ENCODE measurements around the gene GAPVD1.
"Not testable (repeated sequence)": the region's sequence is repeated elsewhere in the genome, so short reads cannot be mapped to it uniquely, and the experiment has no call there.

GAPVD1 gene, protein sequence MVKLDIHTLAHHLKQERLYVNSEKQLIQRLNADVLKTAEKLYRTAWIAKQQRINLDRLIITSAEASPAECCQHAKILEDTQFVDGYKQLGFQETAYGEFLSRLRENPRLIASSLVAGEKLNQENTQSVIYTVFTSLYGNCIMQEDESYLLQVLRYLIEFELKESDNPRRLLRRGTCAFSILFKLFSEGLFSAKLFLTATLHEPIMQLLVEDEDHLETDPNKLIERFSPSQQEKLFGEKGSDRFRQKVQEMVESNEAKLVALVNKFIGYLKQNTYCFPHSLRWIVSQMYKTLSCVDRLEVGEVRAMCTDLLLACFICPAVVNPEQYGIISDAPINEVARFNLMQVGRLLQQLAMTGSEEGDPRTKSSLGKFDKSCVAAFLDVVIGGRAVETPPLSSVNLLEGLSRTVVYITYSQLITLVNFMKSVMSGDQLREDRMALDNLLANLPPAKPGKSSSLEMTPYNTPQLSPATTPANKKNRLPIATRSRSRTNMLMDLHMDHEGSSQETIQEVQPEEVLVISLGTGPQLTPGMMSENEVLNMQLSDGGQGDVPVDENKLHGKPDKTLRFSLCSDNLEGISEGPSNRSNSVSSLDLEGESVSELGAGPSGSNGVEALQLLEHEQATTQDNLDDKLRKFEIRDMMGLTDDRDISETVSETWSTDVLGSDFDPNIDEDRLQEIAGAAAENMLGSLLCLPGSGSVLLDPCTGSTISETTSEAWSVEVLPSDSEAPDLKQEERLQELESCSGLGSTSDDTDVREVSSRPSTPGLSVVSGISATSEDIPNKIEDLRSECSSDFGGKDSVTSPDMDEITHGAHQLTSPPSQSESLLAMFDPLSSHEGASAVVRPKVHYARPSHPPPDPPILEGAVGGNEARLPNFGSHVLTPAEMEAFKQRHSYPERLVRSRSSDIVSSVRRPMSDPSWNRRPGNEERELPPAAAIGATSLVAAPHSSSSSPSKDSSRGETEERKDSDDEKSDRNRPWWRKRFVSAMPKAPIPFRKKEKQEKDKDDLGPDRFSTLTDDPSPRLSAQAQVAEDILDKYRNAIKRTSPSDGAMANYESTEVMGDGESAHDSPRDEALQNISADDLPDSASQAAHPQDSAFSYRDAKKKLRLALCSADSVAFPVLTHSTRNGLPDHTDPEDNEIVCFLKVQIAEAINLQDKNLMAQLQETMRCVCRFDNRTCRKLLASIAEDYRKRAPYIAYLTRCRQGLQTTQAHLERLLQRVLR (N-terminal part only)

DNA sequence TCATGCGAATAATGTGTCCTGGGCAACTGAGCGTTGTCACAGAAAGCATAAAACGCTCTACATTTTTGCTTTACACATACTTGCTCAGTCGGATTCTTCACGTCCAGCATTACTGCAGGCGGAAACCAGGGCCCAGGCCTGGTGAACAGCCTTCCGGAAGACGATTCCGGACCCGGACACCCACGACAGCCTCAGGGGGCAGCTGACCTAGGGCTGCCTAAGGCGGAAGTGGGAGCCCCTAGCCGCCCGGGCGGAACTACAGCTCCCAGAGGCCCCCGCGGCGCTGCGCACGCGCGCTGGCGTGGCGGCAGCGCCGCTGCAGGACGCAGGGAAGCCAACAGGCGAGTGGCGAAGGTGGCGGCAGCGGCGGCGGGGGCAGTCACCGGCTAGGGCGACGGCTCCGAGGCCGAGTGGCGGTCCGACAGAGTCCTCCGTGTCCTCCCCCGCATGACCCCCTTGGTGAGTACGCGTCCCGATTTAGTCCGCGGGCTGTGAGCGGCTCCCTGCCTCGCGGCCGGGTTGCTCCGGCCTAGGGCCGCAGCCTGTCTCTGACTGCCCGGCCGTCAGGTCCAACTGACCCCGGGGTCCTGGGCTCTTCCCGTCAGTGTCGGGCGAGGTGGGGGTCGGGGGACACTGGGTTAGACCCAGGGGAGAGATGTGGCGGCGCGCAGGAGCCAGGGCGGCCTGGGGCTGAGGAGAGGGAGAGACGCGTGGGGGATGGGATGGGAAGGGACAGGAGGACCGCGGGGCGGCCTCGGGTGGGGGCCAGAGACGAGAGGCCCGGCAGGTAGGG is at the start of gene GAPVD1:
Gene GAPVD1, plus strand, starts transcription at position 326 of the 793 bp plus-strand sequence. CDS start 37,096 bp downstream, outside the sequence.
- peak; percentile 96 for DNase-seq

DNA sequence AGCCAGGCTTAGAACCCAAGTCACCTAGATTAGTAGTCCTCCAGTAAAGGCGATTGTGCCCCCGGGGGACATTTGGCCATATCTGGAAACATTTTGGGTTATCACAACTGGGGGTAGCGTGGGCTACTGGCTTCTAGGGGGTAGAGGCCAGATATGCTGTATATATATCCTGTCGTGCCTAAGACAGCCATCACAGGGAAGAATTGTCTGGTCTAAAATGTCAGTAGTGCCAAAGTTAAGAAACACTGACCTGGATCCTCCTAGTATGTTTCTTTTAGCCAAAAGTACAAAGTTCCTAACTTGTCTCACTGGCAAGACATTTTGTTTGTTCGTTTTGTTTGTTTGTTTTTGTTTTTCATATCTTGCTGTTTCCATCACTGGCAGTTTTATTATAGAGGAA is 47.4 kb upstream of the GAPVD1 start:
- DNase-seq: no peak

DNA sequence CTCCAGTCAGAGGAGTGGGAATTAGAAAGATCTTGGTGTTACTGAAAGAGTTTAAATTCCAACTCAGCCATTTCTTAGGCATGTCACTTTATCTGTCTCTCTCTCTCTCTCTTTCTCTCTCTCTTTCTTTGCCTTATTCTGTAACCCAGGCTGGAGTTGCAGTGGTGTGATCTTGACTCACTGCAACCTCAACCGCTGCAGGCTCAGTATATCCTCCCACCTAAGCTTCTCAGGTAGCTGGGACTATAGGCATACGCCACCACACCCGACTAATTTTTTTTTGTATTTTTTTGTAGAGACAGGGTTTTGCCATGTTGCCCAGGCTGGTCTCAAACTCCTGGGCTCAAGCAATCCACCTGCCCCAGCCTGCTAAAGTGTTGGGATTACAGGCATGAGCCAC is 43.0 kb upstream of the GAPVD1 start:
- no peak for DNase-seq

DNA sequence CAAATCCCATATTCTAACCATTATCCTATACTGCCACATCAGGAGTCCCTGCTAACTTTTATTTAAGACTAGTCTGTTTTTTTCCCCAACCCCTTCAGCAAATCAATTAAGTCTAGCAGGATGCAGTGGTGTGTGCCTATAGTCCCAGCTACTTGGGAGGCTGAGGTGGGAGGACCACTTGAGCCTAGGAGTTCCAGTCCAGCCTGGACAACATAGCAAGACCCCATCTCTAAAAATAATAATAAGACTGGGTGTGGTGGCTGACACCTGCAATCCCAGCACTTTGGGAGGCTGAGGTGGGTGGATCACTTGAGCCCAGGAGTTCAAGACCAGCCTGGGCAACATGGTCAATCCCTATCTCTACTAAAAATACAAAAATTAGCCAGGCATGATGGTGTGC is 36.8 kb upstream of the GAPVD1 start:
- not testable (repeated sequence) for DNase-seq

DNA sequence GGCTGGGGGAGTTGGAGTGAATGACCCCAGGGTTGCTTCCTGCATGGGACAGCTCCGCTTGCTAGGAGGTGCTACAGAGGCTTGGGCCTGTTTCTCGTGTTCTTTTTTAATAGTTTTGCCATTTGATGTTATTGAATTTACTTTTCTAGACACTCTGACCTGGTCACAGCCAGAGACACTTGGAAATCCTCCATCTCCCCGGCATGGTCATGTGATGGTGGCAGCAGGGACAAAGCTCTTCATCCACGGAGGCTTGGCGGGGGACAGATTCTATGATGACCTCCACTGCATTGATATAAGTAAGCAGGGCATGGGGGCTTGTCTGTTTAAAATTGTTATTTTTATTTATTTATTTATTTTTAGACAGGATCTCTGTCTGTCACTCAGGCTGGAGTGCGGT is 33.9 kb upstream of the GAPVD1 start:
- DNase-seq: no peak

DNA sequence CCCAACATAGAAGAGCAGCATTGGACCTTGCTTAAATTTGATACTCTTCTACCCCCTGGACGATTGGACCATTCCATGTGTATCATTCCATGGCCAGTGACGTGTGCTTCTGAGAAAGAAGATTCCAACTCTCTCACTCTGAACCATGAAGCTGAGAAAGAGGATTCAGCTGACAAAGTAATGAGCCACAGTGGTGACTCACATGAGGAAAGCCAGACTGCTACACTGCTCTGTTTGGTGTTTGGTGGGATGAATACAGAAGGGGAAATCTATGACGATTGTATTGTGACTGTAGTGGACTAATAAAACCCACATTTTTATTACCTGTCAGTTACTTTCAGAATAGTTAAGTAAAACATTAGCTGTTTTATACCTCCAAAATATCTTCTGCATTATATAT is 27.9 kb upstream of the GAPVD1 start:
- no peak for DNase-seq

DNA sequence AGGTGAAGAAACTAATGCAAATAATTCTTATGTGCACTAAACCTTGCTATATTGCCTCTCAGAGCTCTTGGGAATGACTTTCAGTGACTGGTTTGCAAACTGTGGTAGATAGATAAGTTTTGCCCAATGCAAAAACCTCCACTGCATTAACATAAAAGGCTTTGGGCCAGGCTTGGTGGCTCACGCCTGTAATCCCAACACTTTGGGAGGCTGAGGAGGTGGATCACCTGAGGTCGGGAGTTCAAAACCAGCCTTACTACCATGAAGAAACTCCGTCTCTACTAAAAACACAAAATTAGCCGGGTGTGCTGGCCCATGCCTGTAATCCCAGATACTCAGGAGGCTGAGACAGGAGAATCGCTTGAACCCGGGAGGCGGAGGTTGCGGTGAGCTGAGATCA is 27.5 kb upstream of the GAPVD1 start:
- not testable (repeated sequence) for DNase-seq

DNA sequence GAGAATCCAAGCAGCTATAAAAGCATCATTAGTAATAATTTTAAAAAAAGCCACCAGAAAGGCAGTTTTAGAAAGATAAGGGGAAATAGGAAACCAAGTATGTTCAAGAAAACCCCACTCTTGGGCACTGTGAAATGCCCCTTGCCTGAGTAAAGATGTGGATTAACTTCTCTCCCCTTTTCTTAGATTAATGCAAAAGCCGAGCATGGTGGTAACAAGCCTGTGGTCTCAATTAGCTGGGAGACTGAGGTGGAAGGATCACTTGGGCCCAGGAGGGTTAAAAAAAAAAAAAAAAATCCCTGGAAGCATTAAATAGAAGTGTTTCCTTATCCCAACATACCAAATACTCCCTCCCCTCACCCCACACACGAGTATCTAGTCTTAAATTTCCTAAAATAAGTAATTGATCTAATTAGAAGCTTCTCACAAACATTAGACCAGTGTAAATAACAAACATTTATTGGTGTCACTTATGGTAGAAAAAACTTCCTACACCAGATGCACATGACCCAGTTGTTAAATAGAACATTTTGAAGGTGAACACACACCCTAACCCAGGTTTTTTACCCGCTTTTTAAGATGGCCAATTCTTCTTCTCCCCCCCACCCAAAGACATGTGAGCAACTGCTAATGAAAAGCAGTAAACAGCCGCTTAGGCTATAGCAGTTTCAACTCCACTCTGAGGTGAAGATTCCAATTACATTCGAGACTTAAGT is 25.7 kb upstream of the GAPVD1 start:
- no peak for DNase-seq

DNA sequence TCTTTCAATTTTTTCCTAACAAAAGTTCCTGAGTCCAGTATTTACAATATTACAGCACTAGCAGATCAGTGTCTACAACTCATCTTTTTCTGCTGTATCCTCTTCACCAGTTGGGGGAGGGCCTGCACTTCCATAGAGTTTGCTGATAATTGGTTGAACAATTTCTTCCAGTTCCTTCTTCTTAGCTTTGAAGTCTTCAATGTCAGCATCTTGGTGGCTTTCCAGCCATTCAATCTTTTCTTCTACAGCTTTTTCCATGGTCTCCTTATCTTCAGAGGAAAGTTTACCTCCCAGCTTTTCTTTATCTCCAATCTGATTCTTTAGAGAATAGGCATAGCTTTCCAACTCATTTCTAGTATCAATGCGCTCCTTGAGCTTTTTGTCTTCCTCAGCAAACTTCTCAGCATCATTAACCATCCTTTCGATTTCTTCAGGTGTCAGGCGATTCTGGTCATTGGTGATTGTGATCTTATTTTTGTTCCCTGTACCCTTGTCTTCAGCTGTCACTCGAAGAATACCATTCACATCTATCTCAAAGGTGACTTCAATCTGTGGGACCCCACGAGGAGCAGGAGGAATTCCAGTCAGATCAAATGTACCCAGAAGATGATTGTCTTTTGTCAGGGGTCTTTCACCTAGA is 25.0 kb upstream of the GAPVD1 start:
- DNase-seq: not testable (repeated sequence)

DNA sequence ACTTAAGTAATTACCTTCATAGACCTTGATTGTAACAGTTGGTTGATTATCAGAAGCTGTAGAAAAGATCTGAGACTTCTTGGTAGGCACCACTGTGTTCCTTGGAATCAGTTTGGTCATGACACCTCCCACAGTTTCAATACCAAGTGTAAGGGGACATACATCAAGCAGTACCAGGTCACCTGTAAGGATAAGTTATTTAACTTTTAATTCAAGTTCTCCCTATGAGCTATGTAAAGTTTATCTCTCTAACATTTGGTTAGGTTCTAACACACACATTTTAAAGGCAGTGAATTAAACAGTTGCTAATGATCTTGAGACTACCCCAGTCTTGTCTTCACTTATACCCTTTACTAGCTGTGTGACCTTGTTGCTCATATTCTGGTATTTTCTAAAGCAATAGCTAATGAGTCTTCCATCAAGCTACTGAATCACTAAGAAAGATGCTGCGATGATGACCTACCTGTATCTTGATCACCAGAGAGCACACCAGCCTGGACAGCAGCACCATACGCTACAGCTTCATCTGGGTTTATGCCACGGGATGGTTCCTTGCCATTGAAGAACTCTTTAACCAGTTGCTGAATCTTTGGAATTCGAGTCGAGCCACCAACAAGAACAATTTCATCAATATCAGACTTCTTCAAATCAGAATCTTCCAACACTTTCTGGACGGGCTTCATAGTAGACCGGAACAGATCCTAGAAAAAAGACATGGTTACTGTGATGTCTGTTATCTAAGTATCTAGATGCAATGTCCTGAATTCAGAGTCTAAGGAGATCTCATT is 23.3 kb upstream of the GAPVD1 start:
- no peak for DNase-seq

DNA sequence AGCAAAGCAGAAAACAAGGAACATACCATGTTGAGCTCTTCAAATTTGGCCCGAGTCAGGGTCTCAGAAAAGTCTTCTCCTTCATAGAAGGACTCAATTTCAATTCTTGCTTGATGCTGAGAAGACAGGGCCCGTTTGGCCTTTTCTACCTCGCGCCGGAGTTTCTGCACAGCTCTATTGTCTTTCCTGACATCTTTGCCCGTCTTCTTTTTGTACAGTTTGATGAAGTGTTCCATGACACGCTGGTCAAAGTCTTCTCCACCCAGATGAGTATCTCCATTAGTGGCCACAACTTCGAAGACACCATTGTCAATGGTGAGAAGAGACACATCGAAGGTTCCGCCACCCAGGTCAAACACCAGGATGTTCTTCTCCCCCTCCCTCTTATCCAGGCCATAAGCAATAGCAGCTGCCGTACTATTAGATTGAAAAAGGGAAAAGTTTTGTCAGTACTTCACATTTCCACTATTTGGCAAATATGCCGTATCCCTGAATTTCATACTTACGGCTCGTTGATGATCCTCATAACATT is 22.6 kb upstream of the GAPVD1 start:
- DNase-seq: no peak

DNA sequence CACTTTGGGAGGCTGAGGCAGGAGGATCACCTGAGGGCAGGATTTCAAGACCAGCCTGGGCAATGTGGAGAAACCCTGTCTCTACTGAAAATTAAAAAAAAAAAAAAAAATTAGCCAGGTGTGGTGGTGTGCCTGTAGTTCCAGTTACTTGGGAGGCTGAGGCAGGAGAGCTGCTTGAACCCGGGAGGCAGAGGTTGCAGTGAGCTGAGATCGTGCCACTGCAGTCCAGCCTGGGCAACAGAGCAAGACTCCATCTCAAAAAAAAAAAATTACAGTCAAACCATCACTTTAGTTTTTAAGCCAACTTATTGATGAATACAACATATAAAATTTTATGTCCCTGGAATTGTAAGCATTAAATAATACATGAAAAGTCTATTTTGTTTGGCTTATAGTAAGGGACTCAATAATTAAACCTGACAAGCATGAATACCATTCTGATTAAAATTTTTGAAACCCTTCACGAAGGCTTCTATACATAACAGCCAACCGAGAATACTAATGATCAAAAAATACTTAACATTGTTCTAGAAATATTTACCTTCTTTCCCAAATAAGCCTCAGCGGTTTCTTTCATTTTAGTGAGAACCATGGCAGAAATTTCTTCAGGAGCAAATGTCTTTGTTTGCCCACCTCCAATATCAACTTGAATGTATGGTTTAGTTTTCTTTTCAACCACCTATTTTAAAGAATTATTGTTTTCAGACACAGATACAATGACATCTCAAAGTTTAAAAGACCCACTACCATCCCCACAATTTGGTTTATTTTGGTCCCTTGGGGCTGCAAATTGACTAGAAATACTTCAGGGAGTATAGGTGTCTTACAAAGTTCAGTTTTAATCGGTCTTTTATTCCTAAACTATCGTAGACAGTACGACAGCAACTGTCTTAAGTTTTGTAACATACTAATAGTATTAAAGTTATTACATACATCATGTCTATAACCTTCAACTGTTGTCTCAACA is 21.7 kb upstream of the GAPVD1 start:
- no peak for DNase-seq

DNA sequence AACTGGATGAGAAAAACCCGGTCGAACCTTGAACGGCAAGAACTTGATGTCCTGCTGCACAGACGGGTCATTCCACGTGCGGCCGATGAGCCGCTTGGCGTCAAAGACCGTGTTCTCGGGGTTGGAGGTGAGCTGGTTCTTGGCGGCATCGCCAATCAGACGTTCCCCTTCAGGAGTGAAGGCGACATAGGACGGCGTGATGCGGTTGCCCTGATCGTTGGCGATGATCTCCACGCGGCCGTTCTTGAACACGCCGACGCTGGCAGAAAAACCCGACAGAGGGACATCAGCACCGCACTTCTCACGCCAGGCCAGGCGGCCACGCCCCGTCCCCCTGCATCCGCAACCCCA is 21.0 kb upstream of the GAPVD1 start:
- peak; percentile 67 for DNase-seq

DNA sequence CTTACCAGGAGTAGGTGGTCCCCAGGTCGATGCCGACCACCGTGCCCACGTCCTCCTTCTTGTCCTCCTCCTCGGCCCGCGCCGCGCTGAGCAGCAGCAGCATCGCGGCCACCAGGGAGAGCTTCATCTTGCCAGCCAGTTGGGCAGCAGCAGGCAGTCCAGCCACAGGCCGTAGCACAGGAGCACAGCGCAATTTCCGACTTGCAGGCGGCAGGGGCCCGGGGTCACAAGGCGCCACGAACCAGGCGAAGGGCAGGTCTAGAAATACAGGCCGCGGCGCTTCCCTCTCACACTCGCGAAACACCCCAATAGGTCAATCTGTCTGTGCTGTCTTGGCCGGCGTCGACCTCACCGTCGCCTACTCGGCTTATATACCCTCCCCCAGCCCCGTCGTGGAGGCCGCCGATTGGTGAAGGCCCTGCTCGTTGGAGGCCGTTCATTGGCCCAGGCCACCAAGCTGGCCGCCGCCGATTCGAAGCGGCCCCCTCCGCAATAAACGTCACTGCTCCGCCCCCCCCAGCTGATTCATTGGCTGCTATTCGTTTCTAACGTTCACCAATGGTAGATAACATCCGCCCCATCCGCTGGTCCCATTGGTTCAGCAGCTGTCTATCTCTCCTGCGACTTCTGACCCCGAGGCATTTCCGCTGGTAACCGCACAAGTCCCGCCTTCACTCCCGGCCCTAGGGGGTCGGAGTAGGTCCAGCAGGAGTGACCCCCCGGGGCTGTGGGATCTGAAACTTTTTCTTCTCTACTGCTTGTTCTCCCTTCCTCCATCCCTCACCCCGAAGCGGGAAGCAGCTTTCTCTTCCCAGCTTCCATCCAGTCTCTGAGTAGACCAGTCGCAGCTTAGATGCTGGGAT is 20.4 kb upstream of the GAPVD1 start, which contains the start of gene HSPA5:
Gene HSPA5, minus strand, starts transcription at position 344 of the 863 bp plus-strand sequence. Its CDS starts 217 bp downstream, at position 127.
- DNase-seq: peak; percentile 100

DNA sequence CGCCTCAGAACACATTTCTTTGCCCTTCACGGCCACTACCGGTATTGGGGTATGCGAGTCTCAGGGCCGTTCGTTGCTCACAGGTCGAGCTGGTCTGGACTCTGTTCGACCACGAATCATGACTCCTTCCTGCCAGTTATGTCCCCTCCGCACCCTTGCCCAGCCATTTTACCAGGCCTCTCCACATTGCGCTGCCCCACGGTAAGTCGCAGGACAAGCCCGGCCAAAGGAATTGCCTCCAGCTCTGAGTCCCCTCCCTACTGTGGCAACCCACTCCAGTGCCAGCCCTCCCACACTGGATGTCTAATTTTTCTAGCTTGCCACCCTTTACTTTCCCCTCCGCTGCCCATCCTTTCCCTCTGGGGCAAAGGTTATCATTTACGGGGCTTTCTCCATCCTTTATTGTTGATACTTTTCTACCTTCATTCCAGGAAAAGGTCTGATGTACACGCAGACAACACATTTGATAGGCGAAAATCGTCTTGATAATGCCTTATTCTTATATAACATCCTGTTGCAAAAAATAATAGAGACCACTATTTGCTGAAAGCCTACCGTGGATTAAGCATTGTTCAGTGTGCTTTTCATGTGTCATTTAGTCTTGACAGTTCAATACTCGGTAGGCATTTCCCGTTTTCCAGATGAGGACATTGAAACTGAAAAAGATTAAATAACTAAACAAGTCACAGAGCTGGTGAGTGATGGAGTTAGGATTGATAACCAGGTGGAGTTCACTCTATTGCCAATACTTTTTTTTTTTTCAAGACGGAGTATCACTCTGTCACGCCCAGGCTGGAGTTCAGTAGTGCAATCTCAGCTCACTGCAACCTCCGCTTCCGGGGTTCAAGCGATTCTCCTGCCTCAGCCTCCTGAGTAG is 19.5 kb upstream of the GAPVD1 start:
- DNase-seq: peak; percentile 11

DNA sequence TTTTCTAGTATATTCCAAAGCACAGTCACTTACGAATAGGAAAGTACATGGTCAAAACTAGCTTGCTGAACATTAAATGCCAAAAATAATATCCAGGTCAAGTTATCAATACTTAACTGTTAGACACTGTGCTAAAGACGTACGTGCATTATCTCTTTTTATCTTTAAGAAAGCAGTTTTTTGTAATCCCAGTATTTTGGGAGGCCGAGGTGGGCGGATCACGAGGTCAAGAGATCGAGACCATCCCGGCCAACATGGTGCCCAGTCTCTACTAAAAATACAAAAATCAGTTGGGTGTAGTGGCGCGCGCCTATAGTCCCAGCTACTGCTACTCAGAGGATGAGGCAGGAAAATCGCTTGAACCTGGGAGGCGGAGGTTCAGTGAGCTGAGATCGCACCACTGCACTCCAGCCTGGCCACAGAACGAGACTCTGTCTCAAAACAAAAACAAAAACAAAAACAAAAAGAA is 17.8 kb upstream of the GAPVD1 start:
- DNase-seq: no peak
